Transverse colon (tissue), 4 donors: ENCODE measurements around the gene CD3E.

Experiments
- EP300 ChIP-seq: sonication (generic); formaldehyde crosslinking; IDR thresholded peaks from one replicate; pipeline ENCODE4 v1.6.1; 2017; ENCODE audit warnings: antibody characterized with exemption, low read depth
- POLR2A ChIP-seq: fragments of 450-650 bp; IDR thresholded peaks from one replicate; pipeline ENCODE4 v1.6.1; 2016; ENCODE audit warnings: antibody characterized with exemption, mild to moderate bottlenecking, moderate library complexity
- POLR2AphosphoS5 ChIP-seq, 3 donors: sonication (generic); formaldehyde crosslinking; IDR thresholded peaks; one replicate each; pipeline ENCODE4 v1.6.1; 2016; ENCODE audit warnings: antibody characterized with exemption in 3 of 3
- TF ChIP-seq, protein P1 (sequence below), 5 experiments: fragments of 200-600 bp in 3 of 5; fragments of 450-650 bp in 2 of 5; sonication (generic) in 3 of 5; IDR thresholded peaks; 1 replicate in 2 of 5; 2 replicates in 3 of 5; pipeline ENCODE4 v1.5.1; 2016 to 2017; ENCODE audit warnings: antibody characterized with exemption in 5 of 5, inconsistent platforms in 3 of 5, mild to moderate bottlenecking in 2 of 5, moderate library complexity in 1 of 5

DNA sequence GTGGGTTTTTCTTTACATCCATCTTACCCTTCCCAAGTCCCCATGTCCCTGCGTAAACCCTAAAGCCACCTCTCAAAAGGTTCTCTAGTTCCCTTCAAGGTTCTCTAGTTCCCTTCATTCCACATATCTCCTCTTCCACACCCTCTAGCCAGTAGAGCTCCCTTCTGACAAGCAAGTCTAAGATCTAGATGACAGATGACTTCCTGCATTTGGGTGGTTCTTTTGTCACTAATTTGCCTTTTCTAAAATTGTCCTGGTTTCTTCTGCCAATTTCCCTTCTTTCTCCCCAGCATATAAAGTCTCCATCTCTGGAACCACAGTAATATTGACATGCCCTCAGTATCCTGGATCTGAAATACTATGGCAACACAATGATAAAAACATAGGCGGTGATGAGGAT, 7.8 kb downstream of the CD3E start:
- TF ChIP-seq POLR2A (no peak), POLR2AphosphoS5 (IDR thresholded peaks at IDR 0.05) (no peak), EP300 (no peak)
- TF ChIP-seq, protein P1, sequence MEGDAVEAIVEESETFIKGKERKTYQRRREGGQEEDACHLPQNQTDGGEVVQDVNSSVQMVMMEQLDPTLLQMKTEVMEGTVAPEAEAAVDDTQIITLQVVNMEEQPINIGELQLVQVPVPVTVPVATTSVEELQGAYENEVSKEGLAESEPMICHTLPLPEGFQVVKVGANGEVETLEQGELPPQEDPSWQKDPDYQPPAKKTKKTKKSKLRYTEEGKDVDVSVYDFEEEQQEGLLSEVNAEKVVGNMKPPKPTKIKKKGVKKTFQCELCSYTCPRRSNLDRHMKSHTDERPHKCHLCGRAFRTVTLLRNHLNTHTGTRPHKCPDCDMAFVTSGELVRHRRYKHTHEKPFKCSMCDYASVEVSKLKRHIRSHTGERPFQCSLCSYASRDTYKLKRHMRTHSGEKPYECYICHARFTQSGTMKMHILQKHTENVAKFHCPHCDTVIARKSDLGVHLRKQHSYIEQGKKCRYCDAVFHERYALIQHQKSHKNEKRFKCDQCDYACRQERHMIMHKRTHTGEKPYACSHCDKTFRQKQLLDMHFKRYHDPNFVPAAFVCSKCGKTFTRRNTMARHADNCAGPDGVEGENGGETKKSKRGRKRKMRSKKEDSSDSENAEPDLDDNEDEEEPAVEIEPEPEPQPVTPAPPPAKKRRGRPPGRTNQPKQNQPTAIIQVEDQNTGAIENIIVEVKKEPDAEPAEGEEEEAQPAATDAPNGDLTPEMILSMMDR (IDR thresholded peaks at IDR 0.05) = no peak
